ENCODE data around the gene FRS3.

FRS3 gene

DNA sequence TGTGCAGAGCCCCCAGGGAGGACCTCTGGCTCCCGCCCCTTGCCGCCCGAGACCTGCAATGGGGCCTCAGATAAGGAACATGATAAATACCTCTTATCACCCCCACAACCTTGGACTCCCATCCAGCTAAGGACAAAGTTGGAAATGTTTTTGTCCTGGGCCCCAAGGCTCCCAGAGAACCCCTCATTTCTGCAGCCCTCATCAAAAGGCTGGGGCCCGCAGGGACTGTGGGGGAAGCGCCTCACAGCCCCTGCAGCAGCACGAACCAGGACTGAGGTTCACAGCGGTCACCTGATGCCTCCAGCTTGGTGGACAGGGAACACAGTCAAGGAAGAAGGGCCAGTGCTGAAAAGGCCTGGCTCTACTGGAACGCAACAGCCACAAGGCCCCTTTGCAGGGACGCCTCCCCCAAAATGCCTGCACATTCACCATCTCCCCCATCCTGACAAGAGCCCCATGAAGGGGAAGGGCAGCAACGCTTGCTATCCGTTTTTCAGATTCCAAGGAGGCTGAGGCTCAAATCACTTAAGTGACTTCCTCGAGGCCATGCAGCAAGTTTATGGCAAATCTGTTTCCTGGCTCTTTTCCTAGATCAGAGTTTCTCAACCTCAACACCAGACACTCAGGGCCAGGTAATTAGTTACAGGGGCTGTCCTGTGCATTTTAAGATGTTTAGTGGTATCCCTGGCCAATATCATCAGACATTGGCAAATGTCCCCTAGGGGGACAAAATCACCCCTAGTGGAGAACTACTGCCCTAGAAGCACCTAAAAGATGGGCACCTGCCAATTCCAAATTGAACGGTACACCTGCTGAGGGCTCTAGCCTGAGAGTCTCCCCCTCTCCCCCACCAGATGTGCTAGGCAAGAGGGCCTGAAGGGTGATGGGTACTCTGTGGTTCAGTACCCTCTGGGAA lies 54.9 kb downstream of the FRS3 start:
- no peak for DNase-seq

- DNase-seq = no peak
Measured at GRCh38 chr6:41724228-41724580, 55.5 kb downstream of the FRS3 start.

- DNase-seq = no peak
Measured at GRCh38 chr6:41723530-41724227, 56.0 kb downstream of the FRS3 start.

DNA sequence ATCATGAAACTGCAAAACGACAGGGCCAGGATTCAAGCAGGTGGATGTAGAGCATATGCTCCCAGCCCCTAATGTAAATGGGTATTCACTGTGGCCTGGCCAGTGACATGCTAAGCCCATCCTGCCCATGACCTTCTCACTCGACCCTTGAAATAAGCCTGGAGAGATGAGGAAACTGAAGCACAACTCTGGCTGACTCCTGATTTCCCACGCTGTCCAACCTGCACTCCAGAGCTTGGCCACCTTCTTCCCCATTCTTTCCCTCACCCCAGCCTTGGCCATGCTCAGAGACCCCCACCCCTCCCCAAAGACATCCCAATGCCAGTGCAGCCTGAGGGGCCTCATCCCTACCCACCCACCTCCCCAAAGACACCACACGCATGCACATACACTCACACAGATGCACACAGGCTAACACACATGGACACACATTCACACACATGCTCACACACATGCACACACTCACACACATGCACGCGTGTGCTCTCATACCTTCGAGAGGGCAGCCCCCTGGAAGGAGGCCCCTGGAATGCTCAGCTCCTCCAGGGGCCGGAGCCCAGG lies 56.7 kb downstream of the FRS3 start:
- DNase-seq = no peak

- DNase-seq = no peak
Measured at GRCh38 chr6:41721414-41721813, 58.3 kb downstream of the FRS3 start.

DNA sequence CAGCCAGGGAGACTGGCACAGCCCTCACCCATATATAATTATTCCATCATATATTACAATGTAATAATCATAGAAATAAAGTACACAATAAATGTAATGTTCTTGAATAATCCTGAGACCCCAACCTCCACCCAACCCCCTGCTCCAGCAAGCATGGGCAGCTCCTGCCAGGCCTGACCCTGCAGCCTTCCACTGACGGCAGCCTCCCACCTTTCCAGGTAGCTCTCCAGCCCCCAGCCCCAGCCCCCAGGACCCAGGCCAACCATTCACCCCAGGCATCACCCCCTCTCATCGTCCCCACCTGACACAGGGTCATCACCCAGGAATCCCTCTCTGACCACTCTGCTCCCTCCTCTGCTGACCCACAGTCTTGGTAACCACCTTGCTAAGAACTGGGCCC lies 58.9 kb downstream of the FRS3 start:
- DNase-seq = no peak

- DNase-seq = no peak
Measured at GRCh38 chr6:41720262-41720620, 59.5 kb downstream of the FRS3 start.
